HG03565 (cell line): ENCODE results near the gene LRR1.
A peak's percentile ranks its signal among the peaks of the same experiment; 100 is the strongest.
"Not testable (repeated sequence)": the region's sequence is repeated elsewhere in the genome, so short reads cannot be mapped to it uniquely, and the experiment has no call there.

ENCODE experiments used
- ATAC-seq: cut with Tn5 transposase; IDR thresholded peaks from one replicate; pipeline ENCODE4 v1.9.1; 2021; ENCODE audit warnings: mild to moderate bottlenecking, moderate library complexity; ENCODE audit not compliant: unreplicated experiment

The LRR1 gene, protein sequence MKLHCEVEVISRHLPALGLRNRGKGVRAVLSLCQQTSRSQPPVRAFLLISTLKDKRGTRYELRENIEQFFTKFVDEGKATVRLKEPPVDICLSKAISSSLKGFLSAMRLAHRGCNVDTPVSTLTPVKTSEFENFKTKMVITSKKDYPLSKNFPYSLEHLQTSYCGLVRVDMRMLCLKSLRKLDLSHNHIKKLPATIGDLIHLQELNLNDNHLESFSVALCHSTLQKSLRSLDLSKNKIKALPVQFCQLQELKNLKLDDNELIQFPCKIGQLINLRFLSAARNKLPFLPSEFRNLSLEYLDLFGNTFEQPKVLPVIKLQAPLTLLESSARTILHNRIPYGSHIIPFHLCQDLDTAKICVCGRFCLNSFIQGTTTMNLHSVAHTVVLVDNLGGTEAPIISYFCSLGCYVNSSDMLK

DNA sequence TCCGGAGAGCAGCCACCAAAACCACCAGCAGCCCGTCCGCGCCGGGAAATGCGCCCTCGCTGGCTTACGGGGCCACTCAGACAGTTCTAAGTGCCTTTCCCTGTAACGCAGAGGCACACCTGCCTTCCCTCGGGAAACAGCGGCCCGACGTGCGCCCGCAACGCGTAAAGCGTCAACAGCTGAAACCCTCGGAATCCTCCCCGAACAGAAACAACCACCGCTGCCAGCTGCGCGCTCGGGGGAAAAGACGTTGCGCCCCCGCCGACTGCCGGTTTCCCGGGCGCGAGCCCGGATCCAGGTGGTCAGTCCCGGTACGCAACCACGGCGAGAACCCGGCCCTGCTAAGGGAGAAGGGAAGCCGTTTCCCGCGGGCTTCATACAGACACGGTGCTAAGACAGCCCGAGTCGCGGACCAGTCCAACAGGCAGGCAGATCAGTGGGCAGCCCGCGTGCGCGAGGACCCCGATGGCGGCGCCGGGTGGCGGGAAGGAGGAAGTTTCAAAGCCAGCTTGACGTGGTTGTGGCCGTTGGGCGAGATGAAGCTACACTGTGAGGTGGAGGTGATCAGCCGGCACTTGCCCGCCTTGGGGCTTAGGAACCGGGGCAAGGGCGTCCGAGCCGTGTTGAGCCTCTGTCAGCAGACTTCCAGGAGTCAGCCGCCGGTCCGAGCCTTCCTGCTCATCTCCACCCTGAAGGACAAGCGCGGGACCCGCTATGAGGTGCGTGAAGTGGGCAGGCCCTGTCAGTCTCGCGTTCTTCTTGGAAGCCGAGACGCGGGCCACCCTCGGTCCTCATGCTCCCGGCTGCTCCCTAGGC is at the start of gene LRR1:
LRR1 (plus strand) TSS at position 456 of the 816 bp plus-strand sequence; CDS start at position 537, 81 bp downstream.
- ATAC-seq: peak; percentile 31

DNA sequence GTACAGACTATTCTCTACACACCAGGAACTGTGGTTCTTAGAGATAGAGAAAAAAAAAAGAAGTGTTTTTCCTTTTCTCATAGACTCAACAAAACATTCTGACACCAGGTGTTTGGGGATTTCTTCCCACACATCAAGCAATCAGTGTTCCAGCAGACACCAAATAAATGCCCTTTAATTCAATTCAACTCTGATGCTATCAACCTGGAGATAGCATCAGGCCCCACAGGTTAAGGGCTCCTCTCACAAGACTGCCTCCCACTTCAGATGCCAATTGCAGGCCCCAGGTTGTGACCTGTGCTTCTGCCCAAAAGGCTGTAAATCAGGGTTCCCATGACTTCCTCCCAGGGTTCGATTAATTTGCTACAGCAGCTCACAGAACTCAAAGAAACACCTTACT is 49.3 kb upstream of the LRR1 start:
- no peak for ATAC-seq

DNA sequence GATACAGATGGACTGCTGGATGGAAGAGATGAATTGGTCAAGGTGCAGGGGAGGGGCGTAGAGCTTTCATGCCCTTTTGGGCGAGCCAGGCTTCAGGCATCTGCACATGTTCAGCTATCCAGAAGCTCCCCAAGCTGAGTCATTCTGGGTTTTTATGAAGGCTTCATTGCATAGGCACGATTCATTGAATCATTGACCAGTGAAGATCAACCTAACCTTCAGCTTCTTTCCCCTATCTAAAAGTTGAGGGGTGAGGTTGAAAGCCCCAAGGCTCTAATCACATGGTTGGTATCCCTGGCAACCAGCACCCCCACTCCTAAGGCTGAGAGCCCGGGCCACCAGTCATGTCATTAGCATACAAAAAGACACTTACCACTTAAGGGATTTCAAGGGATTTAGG is 48.9 kb upstream of the LRR1 start:
- ATAC-seq: no peak

DNA sequence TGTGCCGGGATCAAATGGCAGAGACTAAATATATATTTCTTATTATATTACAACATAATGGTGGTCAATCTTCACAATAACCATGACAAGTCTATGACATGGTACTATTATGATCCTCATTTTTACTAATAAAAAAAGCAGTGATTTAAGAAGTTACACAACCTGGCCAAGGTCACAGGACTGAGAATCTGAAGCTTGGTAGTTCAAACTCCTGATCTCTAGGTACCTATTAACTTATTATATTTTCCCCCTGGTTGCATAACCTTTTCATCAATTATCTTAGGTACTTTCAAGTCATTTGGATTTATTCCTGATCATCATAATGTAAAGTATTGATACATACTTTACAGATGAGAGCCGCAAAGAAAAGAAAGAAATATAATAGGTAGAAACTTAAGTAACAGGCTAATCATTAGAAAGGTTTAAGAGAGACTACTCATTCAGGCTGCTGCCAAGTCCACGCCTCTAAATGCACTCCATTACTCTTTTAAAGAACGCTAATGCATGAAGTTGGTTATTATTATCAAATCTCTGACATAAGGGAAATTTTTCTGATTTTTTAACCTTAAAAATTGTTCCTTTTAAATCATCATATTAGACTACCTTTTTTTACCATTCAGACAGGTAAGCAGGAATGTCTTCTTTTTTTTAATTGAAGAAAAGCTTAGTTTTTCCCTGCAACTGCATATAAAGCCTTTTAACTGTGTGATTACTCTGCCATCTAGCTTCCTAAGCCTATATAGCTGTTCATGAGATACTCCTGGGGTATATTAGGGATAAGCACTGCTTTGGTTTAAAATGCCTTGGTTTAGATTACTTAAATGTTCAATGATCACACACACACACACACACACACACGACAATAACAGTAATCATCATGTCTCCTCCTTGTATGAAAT is 48.2 kb upstream of the LRR1 start:
- no peak for ATAC-seq

DNA sequence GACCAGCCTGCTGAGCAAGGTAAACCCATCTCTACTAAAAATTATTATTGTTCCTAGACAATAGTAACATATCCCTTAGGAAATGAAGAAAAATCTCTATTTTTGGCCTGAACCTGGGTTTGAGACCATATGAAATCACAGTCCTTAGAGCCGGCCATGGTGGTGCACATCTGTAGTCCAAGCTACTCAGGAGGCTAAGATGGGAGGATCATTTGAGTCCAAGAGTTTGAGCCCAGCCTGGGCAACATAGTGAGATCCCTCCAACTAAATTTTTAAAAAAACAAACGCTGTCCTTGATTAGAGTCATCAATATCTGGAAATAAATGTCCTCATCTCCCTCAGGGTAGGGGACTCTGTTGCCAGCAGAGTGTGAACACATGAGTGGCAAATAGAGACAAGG is 47.2 kb upstream of the LRR1 start:
- ATAC-seq: no peak

DNA sequence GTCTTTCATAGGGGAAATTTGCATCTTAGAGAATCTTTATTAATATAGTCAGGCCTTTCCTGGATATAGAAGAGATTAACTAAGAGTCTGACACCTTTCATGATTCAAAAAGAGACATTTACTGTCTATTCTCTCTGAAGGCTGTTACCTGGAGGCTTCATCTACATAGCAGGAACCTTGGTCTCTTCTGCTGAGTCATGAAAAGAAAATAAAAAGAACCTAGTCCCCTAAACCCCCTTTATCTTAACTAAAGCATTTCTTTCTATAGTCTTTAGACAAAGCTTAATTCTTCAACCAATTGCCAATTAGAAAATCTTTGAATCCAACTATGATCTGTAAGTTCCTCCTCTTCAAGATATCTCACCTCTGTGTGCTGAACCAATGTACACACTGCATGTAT is 45.6 kb upstream of the LRR1 start:
- ATAC-seq: no peak

DNA sequence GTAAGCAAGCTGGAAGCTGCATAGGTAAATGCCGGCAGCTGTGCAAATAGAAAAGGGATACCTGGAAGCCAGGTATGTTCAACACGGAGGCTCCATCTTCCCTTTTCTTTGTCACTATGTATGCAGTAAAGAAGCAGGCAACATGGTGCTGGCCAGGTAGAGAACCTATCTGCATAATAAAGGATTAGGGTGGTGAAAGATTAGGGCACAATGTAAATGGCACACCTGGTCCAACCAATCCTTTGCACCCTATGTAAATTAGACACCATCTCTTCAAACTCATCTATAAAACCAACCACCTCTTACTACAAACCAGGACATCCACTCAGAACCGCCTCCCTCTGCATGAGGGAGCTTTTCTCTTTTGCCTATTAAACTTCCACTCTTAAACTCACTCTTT is 44.8 kb upstream of the LRR1 start:
- no peak for ATAC-seq

DNA sequence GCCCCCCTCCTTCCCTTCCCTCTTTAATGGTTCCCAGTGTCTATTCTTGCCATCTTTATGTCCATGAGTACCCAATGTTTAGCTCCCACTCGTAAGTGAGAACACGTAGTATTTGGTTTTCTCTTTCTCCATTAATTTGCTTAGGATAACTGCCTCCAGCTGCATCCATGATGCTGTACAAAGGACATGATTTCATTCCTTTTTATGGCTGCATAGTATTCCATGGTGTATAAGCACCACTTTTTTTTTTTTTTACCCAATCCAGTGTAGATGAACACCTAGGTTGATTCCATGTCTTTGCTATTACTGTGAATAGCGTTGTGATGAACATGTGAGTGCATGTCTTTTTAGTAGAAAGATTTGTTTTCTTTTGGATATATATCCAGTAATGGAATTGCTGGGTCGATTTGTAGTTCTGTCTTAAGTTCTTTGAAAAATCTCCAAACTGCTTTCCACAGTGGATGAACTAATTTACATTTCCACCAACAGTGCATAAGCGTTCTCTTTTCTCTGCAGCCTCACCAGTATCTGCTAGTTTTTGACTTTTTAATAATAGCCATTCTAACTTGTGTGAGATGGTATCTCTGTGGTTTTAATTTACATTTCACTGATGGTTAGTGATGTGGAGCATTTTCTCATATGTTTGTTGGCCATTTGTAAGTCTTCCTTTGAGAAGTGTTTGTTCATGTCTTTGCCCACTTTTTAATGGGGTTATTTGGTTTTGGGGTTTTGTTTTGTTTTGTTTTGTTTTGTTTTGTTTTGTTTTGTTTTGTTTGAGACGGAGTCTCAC is 38.6 kb upstream of the LRR1 start:
- no peak for ATAC-seq

DNA sequence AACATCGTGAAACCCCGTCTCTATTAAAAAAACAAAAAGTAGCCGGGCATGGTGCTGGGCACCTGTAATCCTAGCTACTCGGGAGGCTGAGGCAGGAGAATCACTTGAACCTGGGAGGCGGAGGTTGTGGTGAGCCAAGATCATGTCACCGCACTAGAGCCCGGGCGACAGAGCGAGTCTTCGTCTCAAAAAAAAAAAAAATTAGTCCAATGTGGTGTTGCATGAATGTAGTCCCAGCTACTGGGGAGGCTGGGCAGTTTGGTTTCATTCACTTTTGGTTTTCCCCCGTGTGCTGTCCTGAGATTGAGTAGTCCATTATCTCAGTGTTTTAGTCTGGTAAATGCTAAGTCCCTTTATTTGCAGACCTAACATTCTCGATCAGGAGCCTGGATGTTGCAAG is 32.0 kb upstream of the LRR1 start:
- no peak for ATAC-seq

DNA sequence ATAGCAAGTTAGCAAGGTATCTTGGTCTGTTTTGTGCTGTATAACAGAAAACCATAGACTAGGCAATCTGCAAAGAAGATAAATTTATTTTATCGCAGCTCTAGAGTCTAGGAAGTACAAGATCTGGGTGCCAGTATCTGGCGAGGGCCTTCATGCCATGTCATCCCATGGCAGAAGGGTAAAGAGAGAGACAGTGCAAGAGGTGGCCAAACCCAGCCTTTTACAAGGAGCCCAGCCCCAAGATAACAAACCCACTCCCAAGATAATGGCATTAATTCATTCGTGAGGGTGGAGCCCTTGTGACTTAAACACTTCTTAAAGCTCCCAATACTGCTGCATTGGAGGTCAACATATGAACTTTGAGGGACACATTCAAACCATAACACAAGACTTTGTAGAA is 29.5 kb upstream of the LRR1 start:
- no peak for ATAC-seq

DNA sequence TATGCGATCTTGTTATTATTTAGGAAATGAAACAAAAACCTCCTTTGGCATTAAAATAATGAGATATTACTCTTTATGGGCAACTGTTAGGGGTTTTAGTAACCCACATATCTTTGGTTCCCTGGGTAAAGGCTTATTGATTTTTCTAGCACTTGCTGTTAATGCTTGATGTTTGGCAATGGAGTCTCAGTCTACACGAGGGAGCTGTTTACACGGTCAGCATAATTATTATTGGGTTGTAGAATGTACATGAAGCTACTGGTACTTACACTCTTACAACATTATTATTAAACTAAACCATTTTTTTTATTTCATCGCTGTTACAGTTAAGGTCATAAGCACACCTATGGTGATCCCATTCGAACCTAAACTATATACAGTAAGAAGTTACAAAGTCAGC is 24.7 kb upstream of the LRR1 start:
- no peak for ATAC-seq

DNA sequence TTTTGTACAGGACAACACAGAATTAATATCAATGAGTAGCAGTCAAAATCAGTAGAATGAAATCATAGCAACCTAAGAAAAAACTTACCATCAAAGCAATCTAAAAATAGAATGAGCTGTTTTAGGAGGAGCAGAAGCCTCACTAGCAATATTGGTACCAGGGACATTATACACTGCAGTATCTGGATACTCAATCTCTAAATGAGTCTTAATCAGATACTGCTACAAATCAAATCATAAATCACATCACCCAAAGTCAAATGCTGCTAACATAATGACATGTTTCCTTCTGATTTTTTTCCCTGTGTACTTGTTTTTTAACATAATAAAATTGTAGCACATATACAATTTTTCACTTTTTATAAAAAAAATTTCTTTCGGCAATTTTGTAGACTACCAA is 20.6 kb upstream of the LRR1 start:
- no peak for ATAC-seq

DNA sequence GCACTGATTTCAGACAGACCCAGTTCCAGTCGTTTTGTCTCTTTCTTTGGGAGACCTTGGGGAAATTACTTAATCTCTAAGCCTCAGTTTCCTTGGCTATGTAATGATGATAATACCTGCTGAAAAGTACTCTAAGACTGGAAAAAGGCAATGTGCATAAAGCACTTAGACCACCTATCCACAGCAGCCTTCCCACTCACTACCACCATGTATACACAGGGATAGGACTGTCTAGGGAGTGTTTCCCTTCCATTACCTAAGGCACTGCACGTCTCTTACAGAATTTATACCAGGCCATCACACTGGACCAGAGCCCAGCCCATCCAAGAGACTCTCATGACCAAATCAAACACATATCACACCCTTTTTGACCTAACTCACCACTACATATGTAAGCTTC is 18.9 kb upstream of the LRR1 start:
- no peak for ATAC-seq

DNA sequence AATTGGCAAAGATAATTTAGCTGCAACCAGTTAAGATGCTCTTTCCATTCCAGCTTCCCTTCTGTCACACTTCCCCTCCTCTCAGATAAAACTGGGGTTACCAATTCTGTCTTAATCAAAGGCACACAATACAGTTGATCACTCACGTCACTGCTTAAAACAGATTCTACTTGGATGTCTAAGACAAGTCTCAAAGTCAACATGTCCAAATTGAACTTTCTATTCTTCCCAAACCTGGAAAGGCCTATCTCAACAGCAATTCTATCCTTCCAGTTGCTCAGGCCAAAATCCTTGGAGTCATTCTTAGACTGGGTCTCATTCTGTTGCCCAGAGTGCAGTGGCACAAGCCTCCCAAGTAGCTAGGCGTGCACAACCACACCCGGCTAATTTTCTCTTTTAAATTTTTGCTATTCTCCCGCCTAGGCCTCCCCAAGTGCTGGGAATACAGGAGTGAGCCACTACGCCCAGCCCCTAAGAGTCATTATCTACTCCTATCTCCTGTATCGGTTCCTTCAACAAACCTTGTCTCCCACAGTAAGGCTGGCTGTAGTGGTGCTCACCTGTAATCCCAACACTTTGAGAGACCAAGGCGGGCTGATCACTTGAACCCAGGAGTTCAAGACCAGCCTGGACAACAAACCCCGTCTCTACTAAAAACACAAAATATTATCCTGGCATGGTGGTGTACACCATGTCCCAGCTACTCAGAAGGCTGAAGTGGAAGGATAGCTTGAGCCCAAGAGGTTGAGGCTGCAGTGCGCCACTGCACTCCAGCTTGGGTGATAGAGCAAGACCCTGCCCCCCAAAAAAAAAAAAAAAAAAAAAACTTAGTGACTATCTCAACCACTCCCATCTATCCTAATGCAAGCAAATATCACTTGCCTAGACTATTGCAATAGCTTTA is 17.3 kb upstream of the LRR1 start:
- no peak for ATAC-seq

DNA sequence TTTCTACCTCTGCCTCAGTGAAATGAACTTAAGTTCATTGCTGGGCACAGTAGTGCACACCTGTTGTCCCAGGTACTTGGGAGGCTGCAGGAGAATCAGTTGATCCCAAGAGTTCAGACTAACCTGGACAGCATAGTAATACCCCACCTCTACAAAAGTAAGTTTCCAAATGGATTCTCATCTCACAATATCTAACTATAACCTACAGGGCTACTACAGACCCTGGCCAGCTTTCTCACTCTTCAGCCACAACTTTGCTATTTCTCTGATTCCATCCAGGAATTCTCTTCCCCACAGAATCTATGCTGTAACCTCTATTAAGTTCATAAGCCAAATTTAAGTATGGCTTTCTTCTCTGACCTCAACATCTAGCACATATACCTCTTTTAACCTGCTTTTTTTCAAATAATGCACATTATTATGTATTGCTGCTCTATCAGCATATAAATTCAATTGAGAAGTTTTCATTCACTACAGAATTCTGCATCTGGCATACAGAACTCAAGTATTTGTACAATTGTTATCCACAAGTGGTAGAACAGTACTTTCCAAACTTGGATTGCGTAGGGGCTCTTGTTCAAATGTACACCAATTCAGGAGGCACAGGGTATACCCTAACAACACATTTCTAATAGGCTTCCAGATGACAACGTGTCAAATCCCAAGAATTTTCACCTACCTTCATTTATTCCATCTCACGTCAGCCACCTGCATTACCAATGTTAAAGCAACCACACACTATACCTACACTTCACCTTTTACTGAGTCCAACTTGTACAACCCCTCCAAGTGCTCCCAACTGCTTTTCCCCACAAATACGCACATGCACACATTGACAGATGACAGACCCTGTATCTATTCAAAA is 16.4 kb upstream of the LRR1 start:
- ATAC-seq: no peak

DNA sequence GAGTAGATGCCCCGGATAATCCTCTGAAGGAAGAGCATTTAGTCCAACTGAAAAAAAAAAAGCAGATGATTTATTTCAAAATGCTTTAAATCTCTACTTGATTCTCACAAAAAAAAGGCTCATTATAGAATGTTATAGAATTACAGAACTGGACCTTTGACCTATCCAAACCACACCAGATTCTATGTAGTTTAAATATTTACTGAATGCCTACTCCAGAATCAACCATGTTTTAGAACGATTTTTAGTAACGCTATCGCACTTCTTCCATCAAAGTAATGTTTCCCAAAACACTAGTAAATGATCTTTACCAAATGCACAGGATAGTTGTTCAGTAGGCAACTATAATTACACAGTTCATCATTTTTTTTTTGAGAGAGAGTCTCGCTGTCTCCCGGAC is 15.1 kb upstream of the LRR1 start:
- ATAC-seq: no peak

DNA sequence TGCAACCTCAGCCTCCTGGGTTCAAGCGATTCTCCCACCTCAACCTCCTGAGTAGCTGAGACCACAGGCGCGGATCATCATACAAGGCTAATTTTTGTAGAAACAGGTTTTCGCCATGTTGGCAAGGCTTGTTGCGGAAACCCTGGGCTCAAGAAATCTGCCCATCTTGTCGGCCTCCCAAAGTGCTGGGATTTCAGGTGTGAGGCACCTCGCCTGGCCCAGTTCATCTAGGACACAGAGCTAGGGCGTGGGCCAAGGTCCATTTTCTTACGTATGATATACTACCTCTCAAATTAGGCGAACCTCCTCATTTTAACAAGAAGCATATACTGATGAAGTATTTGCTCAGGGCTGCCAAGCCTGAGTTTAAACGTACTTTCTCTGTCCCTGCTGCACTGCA is 14.7 kb upstream of the LRR1 start:
- ATAC-seq: no peak

DNA sequence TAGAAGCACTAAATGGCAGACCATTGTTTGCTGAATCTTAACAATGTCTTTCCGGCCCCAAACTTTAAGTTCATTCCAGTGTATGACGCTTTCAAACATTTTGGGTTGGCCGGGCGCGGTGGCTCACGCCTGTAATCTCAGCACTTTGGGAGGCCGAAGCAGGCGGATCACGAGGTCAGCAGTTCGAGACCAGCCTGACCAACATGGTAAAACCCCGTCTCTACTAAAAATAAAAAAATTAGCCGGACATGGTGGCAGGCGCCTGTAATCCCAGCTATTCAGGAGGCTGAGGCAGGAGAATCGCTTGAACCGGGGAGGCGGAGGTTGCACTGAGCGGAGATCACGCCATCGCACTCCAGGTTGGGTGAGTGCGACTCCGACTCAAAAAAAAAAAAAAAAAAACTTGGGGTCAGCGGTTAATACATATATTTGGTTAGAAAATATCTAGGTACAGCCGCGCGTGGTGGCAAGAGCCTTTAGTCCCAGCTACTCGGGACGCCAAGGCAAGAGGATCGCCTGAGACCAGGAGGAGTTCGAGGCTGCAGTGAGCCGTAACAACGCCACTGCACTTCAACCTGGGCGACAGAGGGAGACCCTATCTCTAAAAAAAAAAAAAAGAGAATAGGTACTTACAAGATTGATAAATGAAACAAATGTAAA is 13.6 kb upstream of the LRR1 start:
- ATAC-seq: not testable (repeated sequence)
